Measurements from ENCODE around the gene FAT2.

The FAT2 gene

DNA sequence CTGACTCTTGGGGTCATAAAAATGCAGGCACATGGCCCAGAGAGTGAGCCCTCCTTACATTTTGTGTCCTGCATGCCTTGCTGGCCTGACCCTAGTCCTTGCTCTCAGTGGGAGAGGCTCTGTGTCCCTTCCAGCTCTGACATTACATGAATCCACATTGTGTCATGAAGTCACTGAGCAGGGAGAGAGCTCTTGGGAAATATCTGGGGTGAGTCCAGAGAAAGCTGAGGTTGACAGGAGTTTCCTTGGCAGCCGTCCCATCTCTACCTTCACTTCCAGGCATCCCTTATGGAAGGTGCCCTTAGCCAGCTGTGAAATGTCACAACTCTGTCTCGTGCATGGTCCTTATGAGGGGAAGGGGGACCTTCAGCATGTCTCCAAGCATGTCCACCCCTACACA lies 41.0 kb downstream of the FAT2 start:
- no peak for DNase-seq

DNA sequence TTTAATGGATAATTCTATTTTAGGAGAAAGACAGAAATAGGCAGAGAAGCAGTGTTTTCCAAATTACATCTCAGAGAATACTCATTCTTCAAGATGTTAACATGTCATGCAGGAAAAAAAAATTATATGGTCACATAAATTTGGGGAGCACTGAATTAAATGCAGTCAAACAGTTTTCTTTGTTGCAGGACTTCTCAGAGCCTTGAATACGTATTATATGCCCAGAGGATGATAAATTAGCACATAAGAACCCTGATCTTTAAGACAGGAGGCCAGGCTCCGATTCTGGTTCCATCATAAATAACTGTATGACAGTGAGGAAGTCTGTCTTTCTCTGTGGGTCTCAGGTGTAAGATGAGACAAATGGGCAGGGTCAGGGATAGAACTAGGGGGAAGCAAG lies 41.4 kb downstream of the FAT2 start:
- DNase-seq: no peak

DNA sequence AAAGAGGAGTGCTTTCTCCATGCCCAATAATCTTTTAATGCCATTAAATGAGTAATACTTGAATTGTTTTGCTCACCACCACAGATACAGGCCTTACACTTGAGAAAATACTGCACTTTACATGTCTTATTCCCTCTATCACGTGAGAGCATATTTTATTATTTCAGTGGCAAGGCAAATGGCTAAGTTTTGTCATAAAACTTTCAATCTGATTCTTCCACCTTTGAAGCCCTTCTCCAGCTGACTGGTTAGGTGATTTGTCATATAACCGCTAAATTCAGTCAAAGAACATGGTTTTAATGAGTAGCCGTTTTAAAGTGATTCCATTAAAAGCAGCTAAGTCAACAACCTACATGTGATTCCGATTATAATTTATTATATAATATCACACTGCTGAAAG lies 43.8 kb downstream of the FAT2 start:
- no peak for DNase-seq

DNA sequence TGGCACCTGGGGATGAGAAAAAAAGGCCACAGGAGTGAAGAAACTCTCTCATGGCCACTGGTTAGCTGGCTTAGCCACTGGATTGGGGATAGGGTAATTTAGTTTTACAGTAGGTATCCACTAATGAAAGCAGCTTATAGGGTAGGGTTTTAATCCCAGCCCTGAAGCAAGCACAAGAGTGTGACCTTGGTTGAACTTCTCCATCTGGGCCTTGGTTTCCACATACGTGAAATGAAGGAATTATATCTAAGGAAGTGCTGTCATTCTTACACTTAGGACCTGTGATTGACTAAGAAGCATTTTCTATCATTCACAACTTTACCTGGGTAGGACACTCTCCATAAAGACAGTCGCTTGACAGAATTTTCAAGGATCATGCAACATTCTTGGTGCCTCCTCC lies 49.6 kb downstream of the FAT2 start:
- no peak for DNase-seq

All from fibroblast of skin of abdomen (primary cell).